ENCODE data around the gene THYN1. TPM values are rescaled to one million over a fixed set of nuclear protein-coding genes. Genes with fewer than 3 reads are reported as not detected.
A peak's percentile ranks its signal among the peaks of the same experiment; 100 is the strongest.

Gene THYN1
- total RNA-seq, 4 donors from 2014 or later: 26.9 to 76.5 (median 59.6) TPM

DNA sequence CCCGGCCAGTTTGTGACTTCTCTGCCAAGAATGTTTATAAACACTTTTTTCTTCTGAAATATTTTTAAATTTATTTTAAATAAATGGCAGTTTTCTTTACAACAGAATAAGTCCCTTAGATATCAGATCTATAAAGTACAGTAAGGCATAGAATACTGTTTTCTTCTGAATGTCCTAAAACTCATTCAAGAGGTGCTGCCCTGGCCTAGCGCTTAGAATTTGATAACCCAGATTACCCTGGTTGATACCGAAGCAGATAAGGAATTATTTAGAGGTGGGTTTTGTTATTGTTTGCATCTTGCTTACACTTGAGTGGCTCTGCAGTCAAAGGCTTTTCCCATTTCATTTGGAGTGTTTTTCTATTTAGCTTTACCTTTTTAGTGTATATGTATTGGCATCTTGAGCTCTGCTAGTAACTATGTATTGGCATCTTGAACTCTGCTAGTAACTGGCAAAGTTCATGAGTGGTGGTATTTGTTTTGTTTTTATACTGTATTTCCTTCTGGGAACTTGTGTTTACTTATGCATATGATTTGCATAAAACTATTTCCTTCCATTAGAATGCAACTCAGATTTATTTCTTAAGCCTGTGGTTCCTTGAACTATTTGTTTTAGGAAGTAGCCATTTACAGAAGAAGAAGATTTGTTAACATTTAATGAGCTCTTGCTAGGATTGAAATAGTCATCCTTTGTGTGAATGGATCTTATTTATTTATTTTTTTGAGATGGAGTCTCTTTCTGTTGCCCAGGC is 1.5 kb upstream of the THYN1 start:
- TF ChIP-seq, protein P1, sequence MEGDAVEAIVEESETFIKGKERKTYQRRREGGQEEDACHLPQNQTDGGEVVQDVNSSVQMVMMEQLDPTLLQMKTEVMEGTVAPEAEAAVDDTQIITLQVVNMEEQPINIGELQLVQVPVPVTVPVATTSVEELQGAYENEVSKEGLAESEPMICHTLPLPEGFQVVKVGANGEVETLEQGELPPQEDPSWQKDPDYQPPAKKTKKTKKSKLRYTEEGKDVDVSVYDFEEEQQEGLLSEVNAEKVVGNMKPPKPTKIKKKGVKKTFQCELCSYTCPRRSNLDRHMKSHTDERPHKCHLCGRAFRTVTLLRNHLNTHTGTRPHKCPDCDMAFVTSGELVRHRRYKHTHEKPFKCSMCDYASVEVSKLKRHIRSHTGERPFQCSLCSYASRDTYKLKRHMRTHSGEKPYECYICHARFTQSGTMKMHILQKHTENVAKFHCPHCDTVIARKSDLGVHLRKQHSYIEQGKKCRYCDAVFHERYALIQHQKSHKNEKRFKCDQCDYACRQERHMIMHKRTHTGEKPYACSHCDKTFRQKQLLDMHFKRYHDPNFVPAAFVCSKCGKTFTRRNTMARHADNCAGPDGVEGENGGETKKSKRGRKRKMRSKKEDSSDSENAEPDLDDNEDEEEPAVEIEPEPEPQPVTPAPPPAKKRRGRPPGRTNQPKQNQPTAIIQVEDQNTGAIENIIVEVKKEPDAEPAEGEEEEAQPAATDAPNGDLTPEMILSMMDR (IDR thresholded peaks at IDR 0.05): no peak
- ATAC-seq (ENCODE audit: low FRiP score): no peak
- DNase-seq (ENCODE audit: low spot score): no peak

- TF ChIP-seq, protein P1 (IDR thresholded peaks at IDR 0.05): no peak
- no peak for DNase-seq (ENCODE audit: low spot score)
- ATAC-seq (ENCODE audit: low FRiP score): peak; percentile 31
Observed at GRCh38 chr11:134252346-134253187, 585 bp downstream of the THYN1 start.

DNA sequence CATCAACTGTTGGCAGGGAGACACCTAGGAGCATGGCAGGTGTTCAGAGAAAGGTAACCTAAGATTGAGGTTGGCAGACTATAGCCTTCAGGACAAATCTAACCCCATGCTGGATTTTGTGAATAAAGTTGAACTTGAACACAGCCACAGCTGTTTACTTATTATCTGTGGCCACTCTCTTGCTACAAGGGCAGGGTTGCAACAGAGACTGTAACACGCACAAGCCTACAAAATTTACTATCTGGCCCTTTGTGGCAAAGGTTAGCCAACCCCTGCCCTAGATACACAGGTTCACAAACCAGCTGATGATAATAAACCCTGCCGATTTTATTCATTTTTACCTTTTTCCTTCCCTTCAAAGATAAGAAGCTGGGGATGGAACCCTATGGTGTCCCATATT is 2.5 kb downstream of the THYN1 start:
- DNase-seq (ENCODE audit: low spot score): no peak
- TF ChIP-seq, protein P1 (IDR thresholded peaks at IDR 0.05): no peak
- no peak for ATAC-seq (ENCODE audit: low FRiP score)

DNA sequence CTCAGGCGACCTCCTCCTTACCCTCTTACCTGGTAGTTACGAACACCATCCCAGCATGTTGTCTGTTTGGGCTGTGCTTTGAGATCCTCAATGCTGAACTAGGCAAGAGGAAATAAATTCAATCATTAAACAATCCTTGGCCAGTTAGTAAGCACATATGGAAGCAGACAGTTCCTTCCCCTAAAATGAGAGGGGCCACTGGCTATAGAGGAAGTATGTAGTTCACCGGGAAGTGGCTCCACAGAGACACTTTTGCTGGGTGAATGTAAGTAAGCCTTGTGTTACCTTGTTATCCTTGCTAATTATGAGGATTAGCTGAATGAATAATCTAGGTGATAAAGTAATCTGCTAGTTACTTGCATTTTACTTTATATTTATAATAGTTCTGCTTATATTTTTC is 2.9 kb downstream of the THYN1 start:
- no peak for DNase-seq (ENCODE audit: low spot score)
- no peak for ATAC-seq (ENCODE audit: low FRiP score)
- TF ChIP-seq, protein P1 (IDR thresholded peaks at IDR 0.05): no peak

- ATAC-seq (ENCODE audit: low FRiP score) (no peak), DNase-seq (ENCODE audit: low spot score) (no peak)
- TF ChIP-seq, protein P1 (IDR thresholded peaks at IDR 0.05): no peak
Observed at GRCh38 chr11:134248910-134249480, 4.2 kb downstream of the THYN1 start.

DNA sequence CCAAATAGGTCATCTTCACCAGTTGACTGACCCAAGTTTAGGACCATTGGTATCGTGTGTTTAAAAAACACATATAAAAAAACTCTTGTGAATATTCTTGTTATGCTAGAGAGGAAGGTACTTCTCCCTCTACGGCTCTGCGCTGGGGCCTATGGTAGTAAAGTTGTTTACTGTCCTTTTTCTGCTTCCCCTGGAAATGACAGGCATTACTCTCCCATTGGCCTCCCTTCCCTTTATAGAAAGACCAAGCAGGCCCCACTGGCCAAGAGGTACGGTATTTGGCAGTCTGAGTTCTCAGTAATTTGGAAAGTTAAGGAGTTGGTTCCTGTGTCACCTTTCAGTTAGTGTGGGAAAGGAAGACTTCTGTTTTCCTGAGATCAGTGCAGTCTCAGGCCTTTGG is 6.5 kb downstream of the THYN1 start:
- DNase-seq (ENCODE audit: low spot score): no peak
- ATAC-seq (ENCODE audit: low FRiP score): no peak
- TF ChIP-seq, protein P1 (IDR thresholded peaks at IDR 0.05): no peak

Measured in omental fat pad (tissue), 4 donors.